GM21619 (cell line): ENCODE data around the gene USP3.

ENCODE experiments used
- ATAC-seq: cut with Tn5 transposase; IDR thresholded peaks from one replicate; pipeline ENCODE4 v1.9.1; 2021; ENCODE audit not compliant: unreplicated experiment

The USP3 gene

GRCh38 chr15:63535689-63536088, 31.3 kb downstream of the USP3 start:
- no peak for ATAC-seq

GRCh38 chr15:63538876-63539275, 34.5 kb downstream of the USP3 start:
- ATAC-seq = no peak

GRCh38 chr15:63539521-63539920, 35.1 kb downstream of the USP3 start:
- no peak for ATAC-seq

DNA sequence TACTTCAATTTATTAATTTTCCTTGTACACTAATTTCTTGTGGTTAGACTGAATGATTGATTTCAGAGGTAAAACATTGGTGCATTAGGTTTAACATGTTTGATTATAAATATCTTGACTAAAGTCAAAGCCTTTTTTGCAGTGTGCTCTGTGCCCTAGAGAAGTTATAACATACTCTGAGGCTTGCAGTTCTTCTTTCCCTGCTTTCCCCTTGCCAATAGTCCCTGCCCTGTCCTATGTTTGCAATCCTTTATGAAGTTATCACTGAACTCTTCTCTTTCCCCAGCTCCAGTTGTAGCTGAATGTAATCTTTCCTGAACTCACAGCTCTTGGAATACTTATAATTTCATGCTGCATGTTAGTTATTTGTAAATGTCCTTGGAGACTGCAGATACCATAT, 35.6 kb downstream of the USP3 start:
- no peak for ATAC-seq

GRCh38 chr15:63540449-63540848, 36.1 kb downstream of the USP3 start:
- no peak for ATAC-seq

- ATAC-seq = no peak
Measured at GRCh38 chr15:63544258-63545026, 40.0 kb downstream of the USP3 start.

- no peak for ATAC-seq
Measured at GRCh38 chr15:63545520-63545919, 41.1 kb downstream of the USP3 start.

DNA sequence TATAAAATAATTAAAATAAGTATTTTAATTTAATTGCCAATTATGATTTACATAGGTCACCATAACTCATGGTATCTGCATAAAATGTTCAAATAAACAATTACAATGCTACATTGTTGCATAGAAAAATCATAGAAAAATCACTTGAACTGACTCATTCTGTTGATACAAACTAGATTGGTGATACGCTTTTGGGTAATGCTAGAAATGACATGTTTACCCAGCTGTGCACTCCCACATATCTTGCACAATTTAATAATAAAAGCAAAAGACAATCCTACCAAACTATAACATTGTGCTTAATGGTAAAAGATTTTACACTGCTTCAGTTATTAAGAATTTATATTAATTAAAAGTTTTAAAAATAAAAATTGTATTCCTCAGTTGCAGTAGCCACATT, 47.0 kb downstream of the USP3 start:
- no peak for ATAC-seq

GRCh38 chr15:63553388-63553791, 49.0 kb downstream of the USP3 start:
- no peak for ATAC-seq

DNA sequence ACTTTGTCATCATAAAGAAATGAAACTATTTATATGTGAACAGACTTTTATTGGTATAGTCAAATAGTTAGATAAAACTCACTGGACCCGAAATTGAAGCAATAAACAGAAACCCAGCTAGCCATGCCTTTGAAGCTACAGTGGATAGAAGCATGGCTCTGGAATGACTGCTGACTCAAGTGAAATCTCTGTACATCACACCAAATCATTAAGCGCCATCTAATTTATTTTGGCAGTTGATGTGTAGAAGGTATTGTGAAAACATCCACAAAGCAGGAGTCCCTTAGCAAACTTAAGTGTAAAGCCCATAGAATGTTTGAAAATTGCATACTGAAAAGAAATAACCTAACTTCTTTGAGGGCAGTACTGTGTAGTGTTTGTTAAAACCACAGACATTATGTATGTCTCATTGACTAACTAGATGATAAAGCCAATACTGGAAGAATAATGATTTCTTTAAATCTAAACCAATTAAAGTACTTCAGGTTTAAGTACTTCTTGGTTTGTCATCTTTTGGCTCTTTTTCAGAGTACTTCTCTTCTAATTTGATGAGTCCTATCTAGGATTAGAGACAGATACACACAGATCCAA, 50.0 kb downstream of the USP3 start:
- no peak for ATAC-seq

GRCh38 chr15:63555507-63555906, 51.1 kb downstream of the USP3 start:
- no peak for ATAC-seq

DNA sequence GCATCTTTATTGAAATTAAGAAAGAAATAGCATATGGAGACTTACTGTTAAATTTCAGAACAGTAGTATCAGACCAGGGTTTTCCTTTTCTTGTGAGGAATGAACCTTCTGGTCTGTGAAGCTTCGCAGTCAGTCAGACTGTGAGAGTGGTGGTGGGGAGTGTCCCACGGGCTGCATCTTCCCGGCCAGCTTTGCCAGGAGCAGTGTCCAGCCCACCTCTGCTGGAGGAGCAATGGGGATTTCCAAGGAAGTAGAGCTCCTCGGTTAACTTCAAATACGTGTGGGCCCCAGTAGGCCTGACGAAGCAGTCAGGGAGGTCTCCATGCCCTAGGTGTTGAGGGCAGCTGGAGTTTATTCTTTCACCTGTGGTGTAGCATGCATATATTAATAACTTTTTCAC, 51.9 kb downstream of the USP3 start:
- no peak for ATAC-seq

GRCh38 chr15:63556736-63557135, 52.3 kb downstream of the USP3 start:
- no peak for ATAC-seq

DNA sequence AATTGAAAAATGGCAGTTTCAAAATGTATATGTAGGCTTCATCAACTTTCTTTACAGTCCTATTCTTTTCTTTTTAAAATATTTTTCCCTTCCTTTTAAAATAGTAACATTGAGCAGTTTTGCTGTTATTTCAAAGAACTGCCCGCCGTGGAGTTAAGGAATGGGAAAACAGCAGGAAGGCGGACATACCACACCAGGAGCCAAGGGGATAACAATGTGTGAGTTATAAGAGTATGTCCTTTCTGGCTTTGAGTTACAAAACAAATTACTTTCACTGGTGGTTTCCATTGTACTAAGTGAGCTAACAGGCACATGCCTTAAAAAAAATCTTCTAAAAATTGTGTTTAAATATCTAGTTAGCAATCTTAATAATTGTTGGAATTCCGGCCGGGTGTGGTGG, 55.4 kb downstream of the USP3 start:
- no peak for ATAC-seq

DNA sequence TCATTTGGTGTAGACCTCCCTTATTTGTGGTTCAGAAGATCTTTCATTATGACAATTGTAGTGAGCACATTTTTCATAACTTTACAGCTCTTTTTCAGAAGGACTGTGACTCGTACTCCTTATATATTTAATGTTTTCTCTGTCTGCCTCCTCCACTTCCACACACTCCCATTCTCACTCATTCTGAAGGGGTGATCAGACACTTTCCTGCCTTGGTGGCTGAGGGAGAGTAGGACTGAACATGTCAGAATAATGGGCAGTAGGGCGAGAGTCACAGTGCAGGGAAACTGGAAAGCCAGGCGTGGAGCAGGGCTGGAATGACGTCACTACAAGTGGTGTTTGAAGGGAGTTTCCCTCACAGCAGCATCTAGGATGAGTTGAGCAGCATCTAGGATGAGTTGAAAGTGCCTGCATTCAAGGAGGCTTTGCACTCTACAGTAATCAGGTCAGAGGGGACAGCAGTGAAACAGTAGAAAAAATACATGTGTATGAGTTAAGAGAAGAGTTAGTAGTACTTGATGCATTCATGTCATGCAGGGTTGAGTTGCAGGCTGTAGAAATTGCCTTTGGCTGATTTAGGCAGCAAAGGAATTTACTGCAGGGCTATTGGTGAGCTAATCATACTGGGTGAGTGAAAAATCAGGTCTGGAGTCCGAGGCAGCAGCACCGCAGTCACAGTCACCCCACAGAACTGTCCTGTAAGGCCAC, 56.5 kb downstream of the USP3 start:
- no peak for ATAC-seq

- no peak for ATAC-seq
Measured at GRCh38 chr15:63564093-63564492, 59.7 kb downstream of the USP3 start.

GRCh38 chr15:63565536-63566186, 61.3 kb downstream of the USP3 start:
- ATAC-seq = no peak

- no peak for ATAC-seq
Measured at GRCh38 chr15:63572749-63573464, 68.5 kb downstream of the USP3 start.

DNA sequence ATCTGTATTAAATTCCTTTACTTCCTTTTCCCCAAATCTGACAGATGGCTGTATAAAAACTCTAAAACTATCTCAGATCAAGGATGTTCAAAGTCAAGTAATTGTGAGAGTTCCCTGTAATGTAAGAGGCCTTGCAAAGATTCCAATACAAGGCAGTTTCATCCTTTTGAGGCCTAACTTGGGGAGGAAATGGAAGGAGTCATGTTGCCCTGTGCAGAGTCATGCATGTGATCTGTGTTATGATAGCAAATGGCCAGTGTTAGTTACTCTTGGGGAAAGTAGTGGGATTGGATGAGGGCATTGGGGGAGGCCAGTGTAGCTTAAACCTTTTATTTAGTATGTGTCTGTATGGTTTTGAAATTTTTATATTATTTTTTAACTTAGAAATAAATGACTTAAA, 69.1 kb downstream of the USP3 start:
- ATAC-seq = no peak

DNA sequence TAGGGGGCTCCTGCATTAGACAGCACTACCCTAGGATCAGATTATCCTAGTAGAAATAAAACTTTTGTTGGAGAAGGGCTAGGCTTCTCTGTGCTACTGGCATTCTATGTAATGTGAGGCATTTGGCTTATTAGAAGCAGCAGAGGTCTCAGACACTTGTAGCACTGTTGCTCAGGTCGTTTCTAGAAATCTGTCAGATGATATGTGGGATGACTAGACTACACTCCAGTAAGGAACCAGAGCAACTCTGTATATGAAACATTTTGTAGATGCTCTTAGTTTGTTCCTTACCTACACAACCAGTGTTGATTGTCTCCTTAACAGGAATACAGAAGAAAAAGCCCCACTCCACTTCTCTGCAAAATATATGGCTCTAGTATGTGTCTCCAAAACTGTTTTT, 70.9 kb downstream of the USP3 start:
- ATAC-seq = no peak

DNA sequence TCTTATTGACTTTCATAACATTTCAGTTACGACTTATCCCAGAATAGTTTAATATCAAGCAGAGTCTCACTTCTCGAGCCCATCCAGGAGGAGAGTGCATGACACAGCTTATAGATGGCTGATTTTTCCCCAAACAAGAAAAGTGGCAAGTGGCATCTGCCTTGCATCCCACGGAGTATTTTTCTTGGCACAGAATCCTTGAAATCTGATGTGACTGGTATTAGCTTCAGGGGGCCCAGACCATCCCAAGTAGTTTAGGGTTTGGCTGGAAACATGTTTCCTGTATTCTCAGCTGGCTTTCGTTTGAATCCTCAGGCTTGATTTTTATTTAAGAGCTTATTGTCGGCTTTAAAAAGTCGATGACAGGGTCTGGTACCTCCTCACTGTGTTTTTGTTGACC, 72.0 kb downstream of the USP3 start:
- no peak for ATAC-seq
